Endodermal cell (in vitro differentiated cells): ENCODE data around the gene GOSR2. TPM values are rescaled to one million over a fixed set of nuclear protein-coding genes. Genes with fewer than 3 reads are reported as not detected.
A peak's percentile ranks its signal among the peaks of the same experiment; 100 is the strongest.

ENCODE experiments used
- DNase-seq: peaks from one replicate; pipeline ENCODE4 v3.0.0-alpha.2; 2017
- H3K27ac ChIP-seq: 2 replicates; pipeline ENCODE4 v1.5.1; 2013; ENCODE audit warnings: mild to moderate bottlenecking, low read depth, low read length, moderate library complexity
- H3K27me3 ChIP-seq: 2 replicates; pipeline ENCODE4 v1.6.1; 2013; ENCODE audit warnings: mild to moderate bottlenecking, low read length, moderate library complexity; ENCODE audit not compliant: insufficient read depth, control insufficient read depth, poor library complexity, severe bottlenecking
- H3K36me3 ChIP-seq: 2 replicates; pipeline ENCODE4 v1.7.0; 2013; ENCODE audit warnings: mild to moderate bottlenecking, low read length, moderate library complexity; ENCODE audit not compliant: control insufficient read depth, insufficient read depth
- H3K4me1 ChIP-seq: one replicate; pipeline ENCODE4 v1.7.0; 2013; ENCODE audit warnings: low read length; ENCODE audit not compliant: control insufficient read depth, insufficient read depth
- H3K4me3 ChIP-seq: 2 replicates; pipeline ENCODE4 v1.5.1; 2013; ENCODE audit warnings: mild to moderate bottlenecking, low read length, moderate library complexity
- H3K9ac ChIP-seq: 2 replicates; pipeline ENCODE4 v1.6.1; 2013; ENCODE audit warnings: mild to moderate bottlenecking, low read length, moderate library complexity; ENCODE audit not compliant: poor library complexity, severe bottlenecking; ENCODE audit errors: extremely low read depth
- H3K9me3 ChIP-seq: 2 replicates; pipeline ENCODE4 v1.6.1; 2013; ENCODE audit warnings: mild to moderate bottlenecking, low read length, moderate library complexity; ENCODE audit not compliant: control insufficient read depth
- H3K27ac Mint-ChIP-seq: 2 replicates; pipeline ENCODE4 v1.8.0; 2020; ENCODE audit warnings: mixed read lengths
- H3K27me3 Mint-ChIP-seq: 2 replicates; pipeline ENCODE4 v1.8.0; 2021; ENCODE audit warnings: mild to moderate bottlenecking, mixed read lengths; ENCODE audit not compliant: insufficient read depth
- H3K36me3 Mint-ChIP-seq: 2 replicates; pipeline ENCODE4 v1.8.0; 2020; ENCODE audit warnings: low read depth, mixed read lengths
- H3K4me1 Mint-ChIP-seq: 2 replicates; pipeline ENCODE4 v1.8.0; 2020; ENCODE audit warnings: mixed read lengths
- H3K4me3 Mint-ChIP-seq: 2 replicates; pipeline ENCODE4 v1.8.0; 2020; ENCODE audit warnings: mild to moderate bottlenecking, moderate library complexity, mixed read lengths
- H3K9me3 Mint-ChIP-seq: 2 replicates; pipeline ENCODE4 v1.8.0; 2020; ENCODE audit warnings: mild to moderate bottlenecking, mixed read lengths
- CTCF ChIP-seq: fragments of 200-600 bp; sonication (generic); conservative IDR thresholded peaks from 2 replicates; pipeline ENCODE4 v1.5.0; 2021; ENCODE audit warnings: antibody characterized with exemption, mild to moderate bottlenecking
- WGBS, 2 experiments: methylation state at CpG; one replicate each; pipeline versions ENCODE4 v1.1.5 to v1.1.7; 2013; ENCODE audit warnings: missing lambda C conversion rate in 2 of 2, mixed read lengths in 1 of 2; ENCODE audit not compliant: insufficient coverage in 1 of 2, insufficient read length in 1 of 2; 5-methylcytosine and 5-hydroxymethylcytosine counted together
- total RNA-seq, 2 donors: library from RNA; stranded (reverse); fragmentation: NEBNext Ultra II Directional in 1 of 2; extraction: Animal tissue kit (Norgen Biotek cat#: 25700) in 1 of 2; gene quantifications; 2 replicates in 1 of 2; 3 replicates in 1 of 2; pipeline ENCODE4 v1.2.1, GENCODE V29; 2021

The GOSR2 gene
- total RNA-seq, 2 donors from 2014 or later: 51.9 to 65.5 TPM

GRCh38 chr17:46892192-46892703 is 30.7 kb upstream of the GOSR2 start:
- Mint-ChIP-seq H3K4me1 (peaks cover 10% of the 10 kb centered on the region), H3K36me3 (no peaks in the 10 kb centered on the region), H3K27me3 (peaks cover 6% of the 10 kb centered on the region), H3K27ac (no peak overlapping the region), H3K4me3 (no peak overlapping the region), H3K9me3 (no peaks in the 10 kb centered on the region)
- H3K27me3 ChIP-seq: no peaks in the 10 kb centered on the region
- H3K27ac ChIP-seq: no peak overlapping the region
- no peaks in the 10 kb centered on the region for H3K9me3 ChIP-seq
- no peak overlapping the region for H3K9ac ChIP-seq
- DNase-seq: peak; percentile 42
- no peak for TF ChIP-seq CTCF
- peaks cover 5% of the 10 kb centered on the region for H3K4me1 ChIP-seq
- no peaks in the 10 kb centered on the region for H3K36me3 ChIP-seq
- no peak overlapping the region for H3K4me3 ChIP-seq
- WGBS, 2 experiments: 88 to 90% methylated on average over 3 to 4 of the region's 4 CpGs

GRCh38 chr17:46894024-46894423 is 28.9 kb upstream of the GOSR2 start:
- Mint-ChIP-seq H3K36me3 (no peaks in the 10 kb centered on the region), H3K4me3 (no peak overlapping the region), H3K4me1 (peaks cover 10% of the 10 kb centered on the region), H3K9me3 (peaks cover 6% of the 10 kb centered on the region), H3K27me3 (peaks cover 4% of the 10 kb centered on the region), H3K27ac (no peak overlapping the region)
- Histone ChIP-seq H3K27me3 (no peaks in the 10 kb centered on the region), H3K27ac (no peak overlapping the region), H3K4me3 (no peak overlapping the region), H3K9ac (no peak overlapping the region), H3K4me1 (peaks cover 5% of the 10 kb centered on the region), H3K36me3 (no peaks in the 10 kb centered on the region), H3K9me3 (peaks cover 4% of the 10 kb centered on the region)
- no peak for DNase-seq
- WGBS, 2 experiments: 92 to 95% methylated on average over 8 to 9 of the region's 9 CpGs
- TF ChIP-seq CTCF: no peak

- Histone ChIP-seq H3K27ac (no peak overlapping the region), H3K4me3 (no peak overlapping the region), H3K36me3 (no peaks in the 10 kb centered on the region), H3K27me3 (no peaks in the 10 kb centered on the region), H3K4me1 (peaks cover 5% of the 10 kb centered on the region), H3K9me3 (peaks cover 4% of the 10 kb centered on the region), H3K9ac (no peak overlapping the region)
- 78 to 79% methylated on average over 11 to 28 of the region's 29 CpGs for WGBS, 2 experiments
- no peaks in the 10 kb centered on the region for H3K36me3 Mint-ChIP-seq
- peaks cover 10% of the 10 kb centered on the region for H3K4me1 Mint-ChIP-seq
- no peak overlapping the region for H3K27ac Mint-ChIP-seq
- no peak for TF ChIP-seq CTCF
- H3K27me3 Mint-ChIP-seq: peaks cover 7% of the 10 kb centered on the region
- H3K4me3 Mint-ChIP-seq: no peak overlapping the region
- peaks cover 11% of the 10 kb centered on the region for H3K9me3 Mint-ChIP-seq
- DNase-seq: peak; percentile 89
These were observed 28.3 kb upstream of the GOSR2 start for GRCh38 chr17:46894476-46895151.
